ENCODE results near the gene FOXA3.

FOXA3 gene

GRCh38 chr19:45873219-45873772 is 9.2 kb downstream of the FOXA3 start:
- DNase-seq (ENCODE audit: low read depth, low spot score) = no peak

- no peak for DNase-seq (ENCODE audit: low read depth, low spot score)
Measured at GRCh38 chr19:45874620-45874966, 10.5 kb downstream of the FOXA3 start.

GRCh38 chr19:45876161-45876410 is 12.0 kb downstream of the FOXA3 start:
- DNase-seq (ENCODE audit: low read depth, low spot score) = no peak

- peak; percentile 44 for DNase-seq (ENCODE audit: low read depth, low spot score)
Measured at GRCh38 chr19:45876411-45877197, 12.5 kb downstream of the FOXA3 start.

- no peak for DNase-seq (ENCODE audit: low read depth, low spot score)
Measured at GRCh38 chr19:45878043-45878794, 14.1 kb downstream of the FOXA3 start.

- DNase-seq (ENCODE audit: low read depth, low spot score) = no peak
Measured at GRCh38 chr19:45879055-45879454, 14.9 kb downstream of the FOXA3 start.

- DNase-seq (ENCODE audit: low read depth, low spot score) = no peak
Measured at GRCh38 chr19:45879971-45880370, 15.8 kb downstream of the FOXA3 start.

GRCh38 chr19:45881082-45881908 is 17.2 kb downstream of the FOXA3 start:
- DNase-seq (ENCODE audit: low read depth, low spot score) = no peak

- no peak for DNase-seq (ENCODE audit: low read depth, low spot score)
Measured at GRCh38 chr19:45881909-45882528, 17.9 kb downstream of the FOXA3 start.

GRCh38 chr19:45882652-45883585 is 18.8 kb downstream of the FOXA3 start:
- DNase-seq (ENCODE audit: low read depth, low spot score) = peak; percentile 99

- DNase-seq (ENCODE audit: low read depth, low spot score) = no peak
Measured at GRCh38 chr19:45883586-45883880, 19.4 kb downstream of the FOXA3 start.

- peak; percentile 29 for DNase-seq (ENCODE audit: low read depth, low spot score)
Measured at GRCh38 chr19:45883881-45884681, 20.0 kb downstream of the FOXA3 start.

- peak; percentile 61 for DNase-seq (ENCODE audit: low read depth, low spot score)
Measured at GRCh38 chr19:45884682-45885555, 20.8 kb downstream of the FOXA3 start.

- peak; percentile 94 for DNase-seq (ENCODE audit: low read depth, low spot score)
Measured at GRCh38 chr19:45885556-45886426, 21.7 kb downstream of the FOXA3 start, which contains the start of gene IRF2BP1. Gene IRF2BP1, minus strand, starts transcription at chr19:45886141. Its CDS starts 367 bp downstream, at chr19:45885774.

- peak; percentile 95 for DNase-seq (ENCODE audit: low read depth, low spot score)
Measured at GRCh38 chr19:45886427-45887199, 22.5 kb downstream of the FOXA3 start.

- DNase-seq (ENCODE audit: low read depth, low spot score) = no peak
Measured at GRCh38 chr19:45887200-45887710, 23.1 kb downstream of the FOXA3 start.
